Measurements from ENCODE around the gene TLR2. TPM values are rescaled to one million over a fixed set of nuclear protein-coding genes. Genes with fewer than 3 reads are reported as not detected.

TLR2 gene
- total RNA-seq, 4 donors from 2014 or later, result 5.3 to 26.9 (median 17.3) TPM

- no peaks in the 10 kb centered on the region for H3K36me3 ChIP-seq
- intact Hi-C loops (cut with DNase I), result no loop called here
- 57 to 74% methylated on average over 2 of the region's 2 CpGs for WGBS, 2 donors
- H3K4me3 ChIP-seq, result no peak overlapping the region
- DNase-seq, result no peak
- TF ChIP-seq POLR2A (IDR thresholded peaks at IDR 0.05) (no peak), CTCF (IDR thresholded peaks at IDR 0.05) (no peak)
- no peaks in the 10 kb centered on the region for H3K4me1 ChIP-seq
- H3K9me3 ChIP-seq, result no peaks in the 10 kb centered on the region
- no peaks in the 10 kb centered on the region for H3K27me3 ChIP-seq
- H3K27ac ChIP-seq, result no peak overlapping the region
These were observed 21.8 kb downstream of the TLR2 start for GRCh38 chr4:153705743-153706468.

DNA sequence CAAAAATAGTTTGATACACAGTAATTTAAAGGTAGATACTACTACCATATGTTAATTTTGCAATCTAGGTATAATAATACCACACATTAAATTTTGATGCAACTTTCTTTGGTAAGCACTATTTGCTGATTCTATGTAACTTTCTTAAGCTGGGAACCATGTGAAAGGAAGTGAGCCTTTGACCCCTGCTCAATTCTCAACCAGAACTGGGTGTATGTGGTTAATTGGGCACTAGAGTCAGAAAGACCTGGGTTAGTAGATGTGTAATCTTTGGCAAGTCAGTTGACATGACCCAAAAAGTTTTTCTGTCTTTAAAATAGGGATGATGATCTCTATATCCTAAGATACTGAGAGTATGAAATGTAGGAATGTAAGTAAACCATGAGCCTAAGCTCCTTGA, 22.4 kb downstream of the TLR2 start:
- Histone ChIP-seq H3K27me3 (no peaks in the 10 kb centered on the region), H3K4me3 (no peak overlapping the region), H3K27ac (no peak overlapping the region), H3K9me3 (no peaks in the 10 kb centered on the region), H3K4me1 (no peaks in the 10 kb centered on the region), H3K36me3 (no peaks in the 10 kb centered on the region)
- no peak for DNase-seq
- intact Hi-C loops (cut with DNase I), result no loop called here
- no peak for TF ChIP-seq CTCF (IDR thresholded peaks at IDR 0.05)
- TF ChIP-seq POLR2A (IDR thresholded peaks at IDR 0.05), result no peak

DNA sequence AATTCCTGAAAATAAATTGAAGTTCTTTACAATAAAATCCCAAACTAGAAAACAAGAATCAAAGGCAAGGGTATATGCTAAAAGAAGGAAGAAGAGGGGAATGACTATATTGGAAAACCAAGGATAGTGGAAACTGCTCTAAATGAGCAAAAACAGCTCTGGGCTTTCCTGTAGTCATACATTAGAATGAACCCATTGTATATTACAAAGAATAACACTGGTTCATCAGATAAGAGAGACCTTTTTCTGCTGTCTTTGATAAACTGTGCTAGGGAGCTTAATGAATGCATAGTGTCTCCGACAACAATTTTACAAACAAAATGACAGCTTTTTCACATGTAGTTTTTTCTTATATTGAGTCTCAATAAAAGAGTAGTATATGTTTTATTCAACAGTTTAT, 26.6 kb downstream of the TLR2 start:
- 78 to 92% methylated on average over 1 of the region's 1 CpG for WGBS, 2 donors

GRCh38 chr4:153713866-153714646, 30.0 kb downstream of the TLR2 start:
- no peak for TF ChIP-seq CTCF (IDR thresholded peaks at IDR 0.05)
- TF ChIP-seq POLR2A (IDR thresholded peaks at IDR 0.05), result no peak
- H3K27ac ChIP-seq, result no peak overlapping the region
- 53 to 75% methylated on average over 2 of the region's 2 CpGs for WGBS, 2 donors
- no peak for DNase-seq
- H3K27me3 ChIP-seq, result no peaks in the 10 kb centered on the region
- intact Hi-C loops (cut with DNase I), result no loop called here
- no peaks in the 10 kb centered on the region for H3K9me3 ChIP-seq
- H3K36me3 ChIP-seq, result no peaks in the 10 kb centered on the region
- H3K4me3 ChIP-seq, result no peak overlapping the region
- H3K4me1 ChIP-seq, result peaks cover 0 to 12% (median 0%) of the 10 kb centered on the region in 3 donors

More for the DNA sequence above, 26.6 kb downstream of the TLR2 start:
- Histone ChIP-seq H3K27ac (no peak overlapping the region), H3K4me1 (peaks cover 0 to 12% (median 0%) of the 10 kb centered on the region in 3 donors), H3K27me3 (no peaks in the 10 kb centered on the region), H3K36me3 (no peaks in the 10 kb centered on the region), H3K9me3 (no peaks in the 10 kb centered on the region), H3K4me3 (no peak overlapping the region)
- no peak for TF ChIP-seq POLR2A (IDR thresholded peaks at IDR 0.05)
- TF ChIP-seq CTCF (IDR thresholded peaks at IDR 0.05), result no peak
- DNase-seq, result no peak
- intact Hi-C loops (cut with DNase I), result no loop called here

GRCh38 chr4:153722036-153722435, 38.0 kb downstream of the TLR2 start:
- no peak overlapping the region for H3K27ac ChIP-seq
- H3K27me3 ChIP-seq, result no peaks in the 10 kb centered on the region
- no peak for DNase-seq
- no peaks in the 10 kb centered on the region for H3K4me1 ChIP-seq
- TF ChIP-seq CTCF (IDR thresholded peaks at IDR 0.05) (no peak), POLR2A (IDR thresholded peaks at IDR 0.05) (no peak)
- H3K36me3 ChIP-seq, result no peaks in the 10 kb centered on the region
- WGBS, 2 donors, result 70 to 73% methylated on average over 1 of the region's 1 CpG
- no peak overlapping the region for H3K4me3 ChIP-seq
- intact Hi-C loops (cut with DNase I), result no loop called here
- no peaks in the 10 kb centered on the region for H3K9me3 ChIP-seq

All from esophagus squamous epithelium (tissue), 5 donors.